ENCODE data around the gene SCN5A.

- no peak for TF ChIP-seq EZH2 (IDR thresholded peaks at IDR 0.05; ENCODE audit: insufficient read depth, poor library complexity, severe bottlenecking)
- TF ChIP-seq EZH2phosphoT487 (IDR thresholded peaks at IDR 0.05; ENCODE audit: insufficient read depth, low read depth), result no peak
These were observed 69.7 kb downstream of the SCN5A start for GRCh38 chr3:38579551-38580449.

Data from GM23248 (cell line).